Measurements from ENCODE around the gene SGMS1.
"Not testable (repeated sequence)": the region's sequence is repeated elsewhere in the genome, so short reads cannot be mapped to it uniquely, and the experiment has no call there.

The SGMS1 gene

GRCh38 chr10:50551894-50552293, 71.9 kb downstream of the SGMS1 start:
- H3K4me1 ChIP-seq (ENCODE audit: low read length): peaks cover 11% of the 10 kb centered on the region
- no peak overlapping the region for H2AFZ ChIP-seq (ENCODE audit: low read depth, low read length)
- no peaks in the 10 kb centered on the region for H3K9me3 ChIP-seq (ENCODE audit: insufficient read depth, low read length)
- no peak overlapping the region for H3K4me3 ChIP-seq (ENCODE audit: low read length)
- peaks cover 2% of the 10 kb centered on the region for H3K79me2 ChIP-seq (ENCODE audit: low read length)
- H3K4me2 ChIP-seq (ENCODE audit: low read length): no peak overlapping the region
- H4K20me1 ChIP-seq (ENCODE audit: insufficient read depth, low read length): no peaks in the 10 kb centered on the region
- no peaks in the 10 kb centered on the region for H3K27me3 ChIP-seq (ENCODE audit: low read depth, low read length)
- H3K27ac ChIP-seq (ENCODE audit: low read length): no peak overlapping the region
- no peaks in the 10 kb centered on the region for H3K36me3 ChIP-seq (replicated peaks; ENCODE audit: low read depth, low read length)
- no peak overlapping the region for H3K9ac ChIP-seq (ENCODE audit: low read length)
- TF ChIP-seq EZH2phosphoT487 (IDR thresholded peaks at IDR 0.05; ENCODE audit: low read depth) (no peak), CTCF (IDR thresholded peaks at IDR 0.05; ENCODE audit: low read depth, low read length) (no peak)

GRCh38 chr10:50550291-50550839, 73.4 kb downstream of the SGMS1 start:
- no peaks in the 10 kb centered on the region for H4K20me1 ChIP-seq (ENCODE audit: insufficient read depth, low read length)
- H3K9ac ChIP-seq (ENCODE audit: low read length): no peak overlapping the region
- H2AFZ ChIP-seq (ENCODE audit: low read depth, low read length): no peak overlapping the region
- H3K4me3 ChIP-seq (ENCODE audit: low read length): no peak overlapping the region
- TF ChIP-seq EZH2phosphoT487 (IDR thresholded peaks at IDR 0.05; ENCODE audit: low read depth) (no peak), CTCF (IDR thresholded peaks at IDR 0.05; ENCODE audit: low read depth, low read length) (no peak)
- no peak overlapping the region for H3K27ac ChIP-seq (ENCODE audit: low read length)
- H3K9me3 ChIP-seq (ENCODE audit: insufficient read depth, low read length): no peaks in the 10 kb centered on the region
- no peak overlapping the region for H3K4me2 ChIP-seq (ENCODE audit: low read length)
- no peaks in the 10 kb centered on the region for H3K36me3 ChIP-seq (replicated peaks; ENCODE audit: low read depth, low read length)
- peaks cover 2% of the 10 kb centered on the region for H3K79me2 ChIP-seq (ENCODE audit: low read length)
- no peaks in the 10 kb centered on the region for H3K27me3 ChIP-seq (ENCODE audit: low read depth, low read length)
- H3K4me1 ChIP-seq (ENCODE audit: low read length): peaks cover 11% of the 10 kb centered on the region

DNA sequence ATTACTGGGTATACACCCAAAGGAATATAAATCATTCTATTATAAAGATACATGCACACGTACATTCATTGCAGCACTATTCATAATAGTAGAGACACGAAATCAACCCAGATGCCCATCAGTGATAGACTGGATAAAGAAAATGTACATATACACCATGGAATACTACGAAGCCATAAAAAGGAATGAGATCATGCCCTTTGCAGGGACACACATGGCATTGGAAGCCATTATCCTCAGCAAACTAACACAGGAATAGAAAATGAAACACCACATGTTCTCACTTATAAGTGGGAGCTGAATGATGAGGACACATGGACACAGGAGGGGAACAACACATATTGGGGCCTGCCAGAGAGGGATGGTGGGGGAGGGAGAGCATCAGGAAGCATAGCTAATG, 74.6 kb downstream of the SGMS1 start:
- not testable (repeated sequence) for H3K36me3 ChIP-seq (replicated peaks; ENCODE audit: low read depth, low read length); H3K27me3 ChIP-seq (ENCODE audit: low read depth, low read length); H3K9me3 ChIP-seq (ENCODE audit: insufficient read depth, low read length); H3K79me2 ChIP-seq (ENCODE audit: low read length); H3K4me3 ChIP-seq (ENCODE audit: low read length); H3K27ac ChIP-seq (ENCODE audit: low read length); H3K9ac ChIP-seq (ENCODE audit: low read length); H4K20me1 ChIP-seq (ENCODE audit: insufficient read depth, low read length); H2AFZ ChIP-seq (ENCODE audit: low read depth, low read length); H3K4me2 ChIP-seq (ENCODE audit: low read length)
- H3K4me1 ChIP-seq (ENCODE audit: low read length): peaks cover 21% of the 10 kb centered on the region

GRCh38 chr10:50548481-50548880, 75.3 kb downstream of the SGMS1 start:
- H3K27ac ChIP-seq (ENCODE audit: low read length); H3K9ac ChIP-seq (ENCODE audit: low read length); H2AFZ ChIP-seq (ENCODE audit: low read depth, low read length); H4K20me1 ChIP-seq (ENCODE audit: insufficient read depth, low read length); H3K9me3 ChIP-seq (ENCODE audit: insufficient read depth, low read length); H3K79me2 ChIP-seq (ENCODE audit: low read length); H3K27me3 ChIP-seq (ENCODE audit: low read depth, low read length); H3K4me3 ChIP-seq (ENCODE audit: low read length); H3K4me2 ChIP-seq (ENCODE audit: low read length); H3K36me3 ChIP-seq (replicated peaks; ENCODE audit: low read depth, low read length): not testable (repeated sequence)
- peaks cover 26% of the 10 kb centered on the region for H3K4me1 ChIP-seq (ENCODE audit: low read length)

GRCh38 chr10:50546287-50546686, 77.5 kb downstream of the SGMS1 start:
- peaks cover 33% of the 10 kb centered on the region for H3K4me1 ChIP-seq (ENCODE audit: low read length)
- not testable (repeated sequence) for H3K4me2 ChIP-seq (ENCODE audit: low read length); H2AFZ ChIP-seq (ENCODE audit: low read depth, low read length); H3K4me3 ChIP-seq (ENCODE audit: low read length); H3K79me2 ChIP-seq (ENCODE audit: low read length); H3K36me3 ChIP-seq (replicated peaks; ENCODE audit: low read depth, low read length); H4K20me1 ChIP-seq (ENCODE audit: insufficient read depth, low read length); H3K27ac ChIP-seq (ENCODE audit: low read length); H3K27me3 ChIP-seq (ENCODE audit: low read depth, low read length); H3K9ac ChIP-seq (ENCODE audit: low read length); H3K9me3 ChIP-seq (ENCODE audit: insufficient read depth, low read length)
